Parathyroid adenoma (tissue), 2 donors: Measurements from ENCODE around the gene CEP170B.

ENCODE experiments used
- H2AFZ ChIP-seq: fragments of 300-600 bp; sonication (generic); one replicate; pipeline ENCODE4 v1.7.0; 2017; ENCODE audit warnings: antibody characterized with exemption, mild to moderate bottlenecking
- H3K27ac ChIP-seq: fragments of 300-600 bp; sonication (generic); one replicate; pipeline ENCODE4 v1.7.0; 2017
- H3K27me3 ChIP-seq: fragments of 300-600 bp; sonication (generic); one replicate; pipeline ENCODE4 v1.7.0; 2017; ENCODE audit warnings: low read length; ENCODE audit not compliant: control insufficient read depth, insufficient read depth
- H3K36me3 ChIP-seq: fragments of 300-600 bp; sonication (generic); one replicate; pipeline ENCODE4 v1.7.0; 2017; ENCODE audit warnings: low read length; ENCODE audit not compliant: control insufficient read depth, insufficient read depth
- H3K4me1 ChIP-seq: fragments of 300-600 bp; sonication (generic); one replicate; pipeline ENCODE4 v1.7.0; 2017; ENCODE audit warnings: control low read depth
- H3K4me2 ChIP-seq: fragments of 300-600 bp; sonication (generic); one replicate; pipeline ENCODE4 v1.7.0; 2017; ENCODE audit warnings: low read length
- H3K4me3 ChIP-seq: fragments of 300-600 bp; sonication (generic); one replicate; pipeline ENCODE4 v1.7.0; 2017; ENCODE audit warnings: low read depth, low read length
- H3K79me2 ChIP-seq: fragments of 300-600 bp; sonication (generic); one replicate; pipeline ENCODE4 v1.7.0; 2017; ENCODE audit warnings: control low read depth
- H3K9ac ChIP-seq: fragments of 300-600 bp; sonication (generic); one replicate; pipeline ENCODE4 v1.7.0; 2017; ENCODE audit warnings: mild to moderate bottlenecking
- H3K9me3 ChIP-seq: fragments of 300-600 bp; sonication (generic); one replicate; pipeline ENCODE4 v1.7.0; 2017; ENCODE audit warnings: low read length; ENCODE audit not compliant: control insufficient read depth
- CTCF ChIP-seq: fragments of 300-600 bp; sonication (generic); IDR thresholded peaks from one replicate; pipeline ENCODE4 v1.7.0; 2017; ENCODE audit warnings: antibody characterized with exemption, mild to moderate bottlenecking
- donor health status: primary hyperparathyroidism.

The CEP170B gene

GRCh38 chr14:104925855-104926609, 61.0 kb downstream of the CEP170B start:
- Histone ChIP-seq H3K4me3 (no peak overlapping the region), H3K4me1 (peaks cover 2% of the 10 kb centered on the region), H3K9me3 (no peaks in the 10 kb centered on the region), H3K4me2 (no peak overlapping the region), H3K27me3 (no peaks in the 10 kb centered on the region), H3K79me2 (no peaks in the 10 kb centered on the region), H3K27ac (no peak overlapping the region), H3K36me3 (no peaks in the 10 kb centered on the region), H3K9ac (no peak overlapping the region), H2AFZ (no peak overlapping the region)
- TF ChIP-seq CTCF: no peak

GRCh38 chr14:104926619-104927431, 61.8 kb downstream of the CEP170B start:
- H3K36me3 ChIP-seq: no peaks in the 10 kb centered on the region
- no peak overlapping the region for H3K4me2 ChIP-seq
- H3K79me2 ChIP-seq: no peaks in the 10 kb centered on the region
- no peak for TF ChIP-seq CTCF
- H3K27me3 ChIP-seq: no peaks in the 10 kb centered on the region
- no peaks in the 10 kb centered on the region for H3K9me3 ChIP-seq
- no peak overlapping the region for H3K27ac ChIP-seq
- no peak overlapping the region for H3K9ac ChIP-seq
- no peak overlapping the region for H3K4me3 ChIP-seq
- H2AFZ ChIP-seq: no peak overlapping the region
- H3K4me1 ChIP-seq: peaks cover 2% of the 10 kb centered on the region

- no peak overlapping the region for H3K4me3 ChIP-seq
- no peak for TF ChIP-seq CTCF
- no peak overlapping the region for H3K4me2 ChIP-seq
- H3K27me3 ChIP-seq: no peaks in the 10 kb centered on the region
- H3K36me3 ChIP-seq: no peaks in the 10 kb centered on the region
- no peak overlapping the region for H3K9ac ChIP-seq
- peak overlapping the region; percentile 50 for H2AFZ ChIP-seq
- no peaks in the 10 kb centered on the region for H3K79me2 ChIP-seq
- no peaks in the 10 kb centered on the region for H3K9me3 ChIP-seq
- H3K27ac ChIP-seq: no peak overlapping the region
- peaks cover 4% of the 10 kb centered on the region for H3K4me1 ChIP-seq
These were observed 62.4 kb downstream of the CEP170B start for GRCh38 chr14:104927432-104927816.

GRCh38 chr14:104927901-104928300, 62.8 kb downstream of the CEP170B start:
- Histone ChIP-seq H3K27me3 (no peaks in the 10 kb centered on the region), H3K9me3 (no peaks in the 10 kb centered on the region), H3K9ac (no peak overlapping the region), H3K4me2 (no peak overlapping the region), H3K4me3 (no peak overlapping the region), H3K36me3 (no peaks in the 10 kb centered on the region), H3K27ac (no peak overlapping the region), H3K79me2 (no peaks in the 10 kb centered on the region), H2AFZ (peak overlapping the region; percentile 50), H3K4me1 (peaks cover 4% of the 10 kb centered on the region)
- TF ChIP-seq CTCF: no peak
